NCI-H1436 treated with DMSO at 0.1 percent for 48 hours (cell line): ENCODE measurements around the gene NCOR2.

ENCODE experiments used
- DNase-seq: peaks from one replicate; lab custom pipeline; 2025; lab: John Stamatoyannopoulos, UW

The NCOR2 gene

DNA sequence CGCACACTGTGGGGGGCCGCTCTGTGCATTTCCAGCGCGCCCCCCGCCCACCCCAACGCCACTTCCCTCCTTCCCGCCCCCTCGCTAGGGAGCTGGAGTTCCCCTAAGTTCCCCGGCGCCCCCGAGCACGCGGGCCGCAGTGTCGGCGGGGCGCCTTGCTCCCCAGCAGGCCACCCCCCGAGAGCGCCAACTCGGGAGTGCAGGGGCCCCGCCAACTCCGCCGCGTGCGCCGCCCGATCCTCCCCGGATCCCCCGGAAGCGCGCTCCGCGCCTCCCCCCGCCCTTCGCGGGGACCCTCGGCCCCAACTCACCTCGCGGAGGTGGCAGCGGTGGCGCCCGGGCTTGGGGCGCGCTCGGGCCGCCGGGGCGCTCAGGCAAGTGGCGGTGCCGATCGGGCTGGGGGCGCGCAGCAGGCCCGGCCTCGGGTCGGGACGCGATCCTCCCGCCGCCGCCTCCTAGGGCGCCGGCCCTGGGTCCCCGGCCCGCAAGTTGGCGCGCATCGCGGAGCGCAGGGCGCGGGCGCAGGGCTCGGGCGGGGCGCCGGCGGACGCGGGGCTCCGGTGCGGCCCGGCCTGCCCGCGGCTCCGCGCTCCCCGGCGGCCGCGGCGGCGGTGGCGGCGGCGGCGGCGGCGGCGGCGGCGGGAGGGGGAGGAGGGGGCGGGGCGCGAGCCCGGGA, at the start of gene NCOR2:
NCOR2 (minus strand) TSS at position 616 of the 676 bp plus-strand sequence. CDS start 72,361 bp downstream, outside the sequence.
- DNase-seq: no peak

DNA sequence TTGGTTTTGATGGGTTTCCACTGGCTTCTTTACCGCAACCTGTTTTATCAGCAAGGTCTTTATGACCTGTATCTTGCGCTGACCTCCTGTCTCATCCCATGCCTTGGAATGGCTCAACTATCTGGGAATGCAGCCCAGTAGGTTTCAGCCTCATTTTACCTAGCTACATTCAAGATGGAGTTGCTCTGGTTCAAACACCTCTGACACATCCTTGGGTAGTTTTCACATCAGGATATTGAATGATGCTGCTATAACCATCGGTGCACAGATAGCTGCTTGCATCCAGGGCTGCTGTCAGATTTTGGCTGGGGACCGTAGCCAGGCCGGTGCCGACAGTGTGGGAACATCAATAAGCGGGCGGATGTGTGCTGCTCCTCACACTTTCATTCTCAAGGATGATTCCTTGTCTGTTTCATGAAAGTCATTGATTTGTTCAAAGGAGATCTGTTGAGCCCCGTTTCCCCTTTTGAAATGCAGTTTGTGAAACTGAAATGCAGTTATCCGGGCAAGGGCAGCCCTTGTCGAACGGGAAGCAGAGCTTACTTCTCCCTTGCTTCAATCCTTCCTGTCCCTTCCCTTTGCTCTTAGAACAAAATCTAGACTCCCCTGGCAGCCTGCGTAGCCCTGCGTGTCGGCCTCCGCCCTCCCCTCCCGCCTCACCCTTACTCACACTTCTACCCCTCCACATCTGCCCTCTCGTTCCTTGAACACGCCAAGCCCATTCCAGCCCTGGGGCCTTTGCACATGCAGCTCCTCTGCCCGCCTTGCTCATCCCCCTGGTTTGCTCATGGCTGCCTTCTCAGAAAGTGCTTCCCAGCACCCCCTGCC, 49.2 kb upstream of the NCOR2 start:
- no peak for DNase-seq

DNA sequence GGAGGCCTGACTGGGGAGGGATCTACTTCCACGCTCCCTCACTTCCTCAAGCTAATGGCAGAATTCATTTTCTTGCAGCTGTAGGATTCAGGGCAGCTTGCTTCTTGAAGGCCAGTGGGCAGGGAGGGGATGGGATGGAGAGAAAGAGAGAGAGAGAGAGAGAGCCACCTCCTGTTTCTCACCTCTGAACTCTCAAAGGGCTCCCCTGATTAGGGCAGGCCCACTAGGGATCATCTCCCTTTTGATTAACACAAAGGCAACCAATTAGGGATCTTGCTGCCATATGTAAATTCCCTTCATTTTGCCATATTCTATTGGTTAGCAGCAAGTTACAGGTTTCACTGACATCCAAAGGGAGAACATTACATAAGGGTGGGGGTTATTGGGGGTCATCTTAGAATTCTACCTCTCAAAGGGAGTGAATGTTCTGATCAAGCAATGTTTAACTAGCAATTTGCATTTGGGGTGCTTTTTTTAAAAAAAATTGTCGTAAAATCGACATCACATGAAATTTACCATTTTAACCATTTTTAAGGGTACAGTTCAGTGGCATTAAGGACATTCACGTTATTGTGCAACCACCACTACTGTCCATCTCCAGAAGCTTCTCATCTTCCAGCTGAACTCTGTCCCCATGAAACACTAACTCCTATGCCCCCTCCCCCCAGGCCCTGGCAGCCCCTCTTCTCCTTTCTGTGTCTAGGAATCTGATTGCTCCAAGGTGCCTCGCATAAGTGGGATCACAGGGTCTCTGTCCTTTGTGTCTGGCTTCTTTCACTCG, 47.3 kb upstream of the NCOR2 start:
- no peak for DNase-seq

DNA sequence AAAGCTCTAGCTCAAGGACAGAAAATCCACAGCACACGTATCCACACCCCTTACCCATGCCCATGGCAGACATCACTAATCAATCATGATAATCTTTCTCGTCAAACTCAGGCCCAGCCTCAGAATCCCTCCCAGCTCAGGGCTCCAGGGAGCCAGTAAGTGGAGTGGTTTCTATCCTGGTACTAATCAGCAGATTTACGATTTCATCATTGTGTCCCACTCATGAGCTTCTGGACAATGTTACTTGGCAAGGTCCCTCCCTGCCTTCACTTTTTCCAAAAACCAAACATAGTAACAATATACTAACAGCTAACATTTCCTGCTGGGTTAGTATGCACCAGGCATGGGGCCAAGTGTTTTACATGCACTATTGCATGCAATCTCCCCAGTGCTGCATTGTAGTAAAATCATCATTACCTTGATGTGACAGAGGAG, 45.8 kb upstream of the NCOR2 start:
- no peak for DNase-seq

DNA sequence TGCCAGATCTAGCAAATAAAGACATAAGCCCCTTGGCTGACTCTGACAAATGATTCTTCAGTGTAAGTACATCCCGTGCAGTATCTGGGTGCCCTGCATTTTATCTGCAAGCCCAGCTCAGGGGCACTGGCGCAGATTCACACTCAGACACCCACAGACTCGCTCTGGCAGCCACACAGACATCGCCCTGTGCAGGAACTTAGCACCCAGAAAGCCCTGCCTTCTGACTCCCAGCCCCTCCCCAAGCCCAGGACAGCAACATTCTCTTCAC, 44.9 kb upstream of the NCOR2 start:
- DNase-seq: no peak

DNA sequence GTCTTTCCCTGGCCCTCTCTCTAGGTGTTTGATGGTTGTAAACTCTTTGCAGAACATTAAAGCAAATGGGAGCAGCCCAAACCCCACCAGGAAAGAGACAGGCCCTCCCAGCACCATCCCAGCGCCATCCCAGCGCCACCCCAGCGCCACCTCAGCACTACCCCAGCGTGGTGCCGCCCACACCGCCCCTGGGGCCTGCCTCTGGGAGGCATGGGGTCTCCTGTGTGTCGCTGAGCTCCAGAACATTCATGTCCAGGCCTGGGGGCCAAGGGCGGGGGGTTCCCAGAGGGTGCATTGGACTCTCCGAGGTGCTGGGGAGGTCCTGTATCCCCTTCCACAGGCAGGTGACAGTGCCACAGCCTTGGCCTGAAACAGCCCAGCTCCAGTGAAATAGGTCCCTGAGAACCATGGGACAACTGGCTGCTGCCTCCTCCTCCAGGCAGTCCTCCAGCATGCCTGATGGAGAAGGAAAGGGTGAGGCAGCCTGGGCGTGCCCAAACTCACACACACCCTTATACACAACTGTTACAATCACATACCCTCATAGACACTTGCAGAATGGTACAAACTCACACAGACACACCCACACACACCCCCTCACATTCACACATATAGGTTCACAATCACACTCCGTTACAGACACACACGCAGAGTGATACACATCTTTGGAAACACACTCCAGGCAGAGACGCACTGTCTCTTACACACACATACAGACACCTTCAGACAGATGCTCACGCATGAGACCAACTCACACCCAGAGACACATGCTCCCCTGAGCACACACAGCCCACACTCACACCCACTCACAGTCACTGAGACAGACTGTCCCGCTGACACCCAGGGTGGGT, 44.4 kb upstream of the NCOR2 start:
- DNase-seq: no peak

DNA sequence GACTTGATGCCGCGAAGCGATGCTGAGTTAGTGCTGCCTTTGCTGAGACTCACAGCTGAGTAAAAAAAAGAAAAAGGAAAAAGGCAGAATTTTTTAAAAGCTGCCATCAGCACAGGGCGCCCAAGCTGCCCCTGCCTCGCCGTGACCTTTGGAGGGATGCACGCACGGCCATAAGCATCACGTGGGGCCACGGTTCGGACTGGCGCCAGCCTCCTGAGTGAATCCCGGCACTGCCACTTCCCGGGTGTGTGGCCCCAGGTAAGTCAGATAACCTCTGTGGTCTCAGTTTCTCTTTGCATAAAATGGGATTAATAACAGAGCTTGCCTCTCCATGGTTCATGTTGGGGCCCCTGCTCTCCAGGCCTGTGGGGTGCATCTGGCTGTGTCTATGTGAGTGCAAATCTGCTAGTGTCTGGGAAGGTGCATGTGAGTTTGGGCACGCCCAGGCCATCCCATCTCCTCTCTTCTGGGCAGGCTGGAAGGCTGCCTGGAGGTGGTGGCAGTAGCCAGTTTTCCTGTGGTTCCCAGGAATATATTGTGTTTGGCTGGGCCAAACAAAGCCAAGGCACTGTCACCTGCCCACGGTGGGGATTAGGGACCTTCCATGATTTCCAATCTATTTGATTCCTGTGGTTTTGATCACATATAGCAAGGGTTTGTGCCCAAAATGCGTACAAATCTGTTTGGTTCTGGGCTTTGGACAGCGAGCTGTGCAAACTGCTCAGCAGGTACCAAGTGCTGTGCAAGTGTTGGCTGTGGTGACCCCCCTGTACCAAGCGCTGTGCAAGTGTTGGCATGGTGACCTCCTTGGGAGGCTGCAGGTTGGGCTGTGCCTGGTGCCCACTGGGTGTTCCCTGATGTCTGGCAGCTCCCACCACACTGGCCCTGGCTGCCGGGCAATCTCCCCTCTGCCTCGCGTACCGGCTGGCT, 43.5 kb upstream of the NCOR2 start:
- no peak for DNase-seq

DNA sequence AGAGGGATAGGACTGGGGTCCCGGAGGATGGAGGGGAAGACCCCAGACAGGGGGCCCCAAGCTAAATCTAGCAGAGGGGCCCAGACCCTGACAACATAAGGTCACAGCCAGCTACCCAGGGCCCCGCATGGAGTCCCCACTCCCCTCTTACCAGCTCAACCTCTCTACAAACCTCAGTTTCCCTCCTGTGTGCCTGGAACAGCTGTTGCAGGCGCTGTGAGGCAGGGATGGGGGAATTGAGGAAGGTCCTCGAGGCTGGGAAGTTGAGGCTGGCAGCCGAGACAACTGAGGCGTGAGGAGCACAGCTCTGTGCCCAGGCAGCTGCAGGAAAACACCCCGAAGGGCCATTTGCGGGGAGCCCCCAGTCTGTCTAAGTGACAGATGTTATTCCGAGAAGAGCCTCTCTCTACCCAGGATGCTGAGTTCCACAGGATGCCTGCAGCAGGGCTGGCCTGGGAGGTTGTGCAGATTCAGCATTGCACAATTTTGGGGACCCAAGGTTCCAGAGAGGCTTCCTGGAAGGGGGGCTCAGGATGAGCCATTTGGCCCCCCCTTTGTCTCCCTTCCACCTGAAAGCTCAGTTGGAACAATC, 42.7 kb upstream of the NCOR2 start:
- no peak for DNase-seq

DNA sequence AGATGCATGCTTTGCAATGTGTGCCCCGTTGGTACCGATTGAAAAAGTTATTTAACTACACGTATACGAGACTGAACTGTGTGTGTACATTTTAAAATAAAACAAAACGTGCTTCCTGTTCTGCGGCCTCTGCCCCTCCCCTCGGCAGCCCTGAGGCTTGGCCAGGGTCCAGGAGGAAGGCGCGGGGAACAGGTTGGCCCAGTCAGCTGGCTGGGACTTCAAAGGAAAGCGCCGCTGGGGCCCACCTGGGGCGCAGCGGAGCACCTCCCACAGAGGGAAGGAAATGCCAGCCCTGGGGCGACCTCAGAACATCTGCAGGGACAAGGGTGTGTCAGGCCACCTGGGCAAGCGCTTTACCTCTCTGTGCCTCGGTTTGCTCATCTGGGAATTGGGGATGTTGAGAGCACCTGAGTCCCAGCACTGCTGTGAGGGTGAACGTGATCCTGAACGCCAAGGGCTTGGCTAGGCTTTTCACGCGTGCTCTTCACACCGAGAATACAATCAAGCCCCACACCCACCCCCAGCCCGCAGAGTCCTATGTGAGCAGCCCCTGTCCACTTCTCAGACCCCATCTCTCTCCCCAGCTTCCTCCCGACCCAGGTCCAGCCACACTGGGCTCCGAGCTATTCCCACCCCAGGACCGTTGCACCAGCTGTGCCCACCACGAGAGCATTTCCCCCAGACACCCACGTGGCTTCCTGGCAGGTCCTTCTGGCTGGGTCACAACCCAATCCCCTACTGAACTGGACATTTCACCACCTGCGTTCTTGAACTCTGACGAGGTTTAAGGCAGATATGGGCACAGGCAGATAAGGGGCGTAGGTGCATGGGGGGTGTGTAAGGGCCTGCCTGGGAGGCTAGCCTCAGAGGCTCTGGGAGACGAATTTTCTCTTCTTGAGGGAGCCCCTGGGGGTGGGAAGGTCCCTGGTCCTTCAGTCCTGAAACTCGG, 41.9 kb upstream of the NCOR2 start:
- DNase-seq: peak; percentile 37

DNA sequence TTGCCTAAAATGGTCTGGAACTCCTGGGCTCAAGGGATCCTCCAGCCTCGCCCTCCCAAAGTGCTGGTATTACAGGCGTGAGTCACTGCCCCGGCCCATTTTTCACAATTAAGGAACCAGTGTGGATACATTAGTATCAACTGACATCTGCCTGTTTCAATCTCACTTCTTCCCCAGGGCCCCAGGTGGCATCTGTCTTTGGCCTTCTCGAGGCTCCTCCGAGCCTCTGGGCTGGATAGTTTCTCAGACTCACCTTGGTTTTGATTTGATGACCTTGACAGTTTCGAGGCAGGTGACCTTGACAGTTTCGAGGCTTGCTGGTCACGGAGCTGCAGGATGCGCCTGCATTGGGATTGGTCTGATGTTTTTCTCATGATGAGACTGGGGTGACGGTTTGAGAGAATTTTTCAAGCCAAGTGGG, 41.0 kb upstream of the NCOR2 start:
- DNase-seq: no peak

DNA sequence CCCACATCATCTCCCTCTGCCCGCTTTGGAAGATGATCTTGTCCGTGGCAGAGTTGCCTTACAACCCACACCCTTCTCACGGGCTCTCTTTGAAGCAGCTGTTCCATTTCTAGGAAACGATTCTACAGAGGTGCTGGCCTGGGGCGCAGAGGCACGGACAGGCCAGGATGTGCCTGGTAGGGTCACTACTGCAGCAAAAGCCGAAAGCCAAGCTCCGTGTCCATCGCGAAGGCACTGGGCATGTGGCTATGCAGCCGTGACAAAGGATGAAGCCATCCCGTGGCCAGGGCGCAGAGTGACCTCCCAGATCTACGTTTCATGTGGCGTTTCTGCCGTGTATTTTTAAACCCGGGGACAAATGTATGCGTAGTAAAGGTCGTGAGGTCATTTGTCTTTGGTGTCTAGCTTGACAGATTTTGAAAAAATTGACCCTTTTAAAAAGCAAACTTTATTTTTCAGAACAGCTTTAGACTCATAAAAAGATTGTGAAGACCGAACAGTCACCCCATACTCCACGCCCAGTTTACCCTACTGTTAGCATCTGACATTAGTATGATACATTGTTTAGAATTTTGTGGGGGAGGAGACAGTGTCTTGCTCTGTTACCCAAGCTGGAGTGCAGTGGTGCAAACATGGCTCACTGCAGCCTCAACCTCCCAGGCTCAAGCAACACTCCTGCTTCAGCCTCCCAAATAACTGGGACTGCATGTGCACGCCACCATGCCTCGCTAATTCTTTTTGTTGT, 40.4 kb upstream of the NCOR2 start:
- DNase-seq: no peak

DNA sequence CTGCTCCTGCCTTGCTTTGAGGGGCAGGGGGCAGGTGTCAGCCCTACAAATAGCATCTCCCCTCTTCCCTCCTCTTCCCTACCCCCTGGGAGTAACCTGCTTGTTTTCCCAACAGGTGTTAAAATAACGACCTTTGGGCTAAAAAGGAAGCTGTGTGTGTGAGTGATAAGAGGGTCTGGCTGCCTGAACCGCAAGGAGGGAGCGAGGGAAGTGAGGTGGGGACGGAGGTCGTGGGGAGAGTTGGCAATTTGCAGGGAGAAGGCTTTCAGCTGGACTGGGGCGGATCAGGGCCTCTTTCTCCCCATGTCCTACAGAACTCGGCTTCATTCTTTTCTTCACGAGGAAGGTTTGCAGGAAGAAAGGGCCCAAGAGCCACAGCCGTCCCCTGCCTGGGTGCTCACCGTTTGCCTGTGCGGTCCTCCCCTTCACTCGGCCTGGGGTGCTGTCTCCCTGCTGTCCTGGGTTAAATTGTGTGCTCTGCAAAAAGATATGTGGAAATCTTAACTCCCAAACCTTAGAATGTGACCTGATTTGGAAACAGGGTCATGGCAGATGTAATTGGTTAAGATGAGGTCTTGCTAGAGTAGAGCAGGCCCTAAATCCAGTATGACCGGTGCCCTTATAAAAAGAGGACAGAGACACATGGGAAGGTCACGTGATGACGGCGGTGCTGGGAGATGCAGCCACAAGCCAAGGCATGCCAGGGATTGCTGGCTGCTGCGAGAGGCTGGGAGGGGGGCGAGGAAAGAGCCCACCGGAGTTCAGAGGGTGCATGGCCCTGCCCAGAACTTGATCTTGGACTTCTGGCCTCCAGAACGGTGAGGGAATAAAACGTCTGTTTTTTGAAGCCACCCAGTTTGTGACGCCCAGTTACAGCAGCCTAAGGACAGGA, 38.7 kb upstream of the NCOR2 start:
- DNase-seq: no peak

DNA sequence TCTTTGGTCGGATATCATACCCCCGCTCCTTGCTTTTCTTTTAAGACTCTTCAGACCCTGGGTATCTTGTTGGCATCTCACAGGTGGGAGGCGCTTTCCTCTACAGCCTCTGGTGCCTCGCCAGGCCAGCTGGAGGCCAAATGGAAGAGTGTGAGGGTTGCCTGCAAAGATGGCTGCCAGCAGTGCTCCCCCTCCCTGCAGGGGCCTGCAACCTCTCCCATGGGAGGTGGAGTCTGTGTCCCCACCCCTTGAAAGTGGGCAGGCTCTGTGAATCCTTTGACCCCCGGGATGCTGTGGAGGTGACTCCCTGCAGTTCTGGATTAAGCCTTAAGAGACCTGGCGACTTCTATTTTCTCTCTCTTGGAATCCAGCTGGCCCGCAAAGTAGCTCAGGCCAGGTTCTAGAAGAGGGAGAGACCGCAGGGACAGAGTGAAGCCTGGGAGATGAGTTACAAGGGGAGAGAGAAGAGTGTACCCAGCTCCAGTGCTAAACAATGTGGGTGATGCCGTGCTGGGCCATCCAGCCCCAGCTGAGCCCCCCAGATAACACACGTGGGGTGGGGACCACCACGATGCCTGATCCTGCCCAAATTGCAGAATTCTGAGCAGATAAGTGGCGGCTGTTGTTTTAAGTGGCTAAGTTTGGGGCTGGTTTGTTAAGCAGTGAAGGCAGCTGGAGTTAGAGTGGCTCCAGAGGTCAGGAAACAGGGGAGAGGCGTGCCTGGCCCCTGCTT, 37.9 kb upstream of the NCOR2 start:
- DNase-seq: no peak

DNA sequence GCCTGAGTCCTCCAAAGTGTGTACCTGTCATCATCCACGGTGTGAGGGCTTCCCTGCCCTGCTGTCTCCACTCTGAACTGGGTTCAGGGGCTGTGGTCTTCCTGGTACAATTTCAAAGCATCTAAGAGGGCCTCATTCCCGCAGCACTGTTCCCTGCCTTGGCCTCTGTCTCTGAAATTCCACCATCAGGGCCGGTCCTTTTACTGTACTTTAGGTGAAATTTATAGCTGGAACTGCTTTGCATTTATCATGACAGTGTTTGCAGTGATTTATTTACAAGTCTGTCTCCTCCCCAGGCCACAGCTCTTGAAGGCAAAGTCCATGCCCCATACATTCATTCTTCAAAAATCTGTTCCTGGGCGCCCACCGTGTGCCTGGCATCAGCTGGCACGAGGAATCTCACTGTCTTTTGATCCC, 36.9 kb upstream of the NCOR2 start:
- no peak for DNase-seq

DNA sequence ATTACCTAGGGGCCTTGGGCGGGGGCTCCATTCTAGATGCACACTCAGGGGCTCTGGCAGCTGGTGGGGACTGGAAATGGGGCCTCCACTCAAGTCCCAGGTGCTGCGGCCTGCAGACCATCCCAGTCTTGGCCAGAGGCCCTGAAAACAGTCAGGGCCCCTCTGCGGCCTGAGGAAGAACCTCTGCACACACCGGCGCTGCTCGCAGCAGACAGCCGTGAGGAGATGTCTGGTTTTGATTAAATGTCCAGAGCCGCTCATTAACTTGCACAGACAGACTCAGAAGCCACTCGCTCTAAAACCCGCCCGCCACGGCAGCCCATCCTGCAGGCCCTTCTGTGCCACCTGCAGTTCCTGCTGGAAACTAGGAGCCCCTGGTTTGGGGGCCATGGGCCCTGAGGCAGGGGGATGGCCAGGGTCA, 36.4 kb upstream of the NCOR2 start:
- DNase-seq: no peak

DNA sequence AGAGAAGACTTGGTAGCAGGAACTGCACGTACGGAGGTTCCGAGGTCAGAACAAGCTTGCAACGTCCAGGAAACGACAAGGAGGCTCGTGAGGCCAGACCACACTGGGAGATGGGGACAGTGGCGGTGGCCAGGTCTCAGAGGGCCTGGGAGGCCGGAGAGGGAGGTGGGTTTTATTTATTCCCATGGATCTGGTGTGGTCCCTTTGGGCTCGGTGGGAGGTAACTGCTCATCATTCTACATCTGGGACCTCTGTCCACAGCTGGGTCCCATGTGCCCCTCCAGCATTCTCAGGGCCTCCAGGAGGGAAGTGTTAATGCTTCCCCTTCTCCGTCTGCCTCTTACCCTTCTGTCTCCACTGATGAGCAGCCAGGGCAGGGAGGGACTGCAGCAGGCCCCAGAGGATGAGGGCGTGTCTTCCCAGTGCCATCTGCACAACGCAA, 35.7 kb upstream of the NCOR2 start:
- DNase-seq: no peak

DNA sequence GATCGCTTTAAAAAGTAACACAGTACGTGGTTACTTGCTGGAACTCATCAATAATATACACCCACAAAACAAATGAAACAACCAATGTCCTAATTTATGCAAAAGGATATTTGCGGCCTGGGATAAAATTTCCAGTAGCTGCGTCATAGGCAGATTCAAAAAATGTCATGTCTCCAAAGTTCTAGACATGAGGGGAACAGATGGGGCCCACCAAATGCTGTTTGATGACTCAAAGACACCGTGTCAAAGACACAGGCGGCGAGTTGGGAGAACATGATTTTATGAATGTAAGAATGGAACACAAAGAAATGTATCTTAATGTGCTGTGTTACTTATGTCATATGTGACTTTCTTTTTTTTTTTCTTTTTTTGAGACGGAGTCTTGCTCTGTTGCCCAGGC, 34.3 kb upstream of the NCOR2 start:
- no peak for DNase-seq
